Hepatocyte (in vitro differentiated cells): ENCODE data around the gene AK2. TPM values are rescaled to one million over a fixed set of nuclear protein-coding genes. Genes with fewer than 3 reads are reported as not detected.

Experiments used
- DNase-seq: peaks from one replicate; pipeline ENCODE4 v3.0.0-alpha.2; 2016; ENCODE audit warnings: low spot score
- H2AFZ ChIP-seq: fragments of 200-600 bp; sonication (generic); 2 replicates; pipeline ENCODE4 v1.6.0; 2016; ENCODE audit warnings: antibody characterized with exemption, mild to moderate bottlenecking
- H3K27ac ChIP-seq: fragments of 200-600 bp; sonication (generic); 2 replicates; pipeline ENCODE4 v1.5.1; 2016; ENCODE audit warnings: mild to moderate bottlenecking
- H3K27me3 ChIP-seq: fragments of 200-600 bp; sonication (generic); 2 replicates; pipeline ENCODE4 v1.6.1; 2016
- H3K36me3 ChIP-seq: fragments of 200-600 bp; sonication (generic); replicated peaks from 2 replicates; pipeline ENCODE4 v1.5.1; 2016; ENCODE audit warnings: low read depth; ENCODE audit not compliant: insufficient read depth
- H3K4me1 ChIP-seq: fragments of 200-600 bp; sonication (generic); 2 replicates; pipeline ENCODE4 v1.5.1; 2016; ENCODE audit warnings: mild to moderate bottlenecking, moderate library complexity; ENCODE audit not compliant: insufficient read depth
- H3K4me2 ChIP-seq: fragments of 200-600 bp; sonication (generic); 2 replicates; pipeline ENCODE4 v1.6.0; 2016
- H3K4me3 ChIP-seq: fragments of 200-600 bp; sonication (generic); 2 replicates; pipeline ENCODE4 v1.5.1; 2016; ENCODE audit warnings: mild to moderate bottlenecking
- H3K79me2 ChIP-seq: fragments of 200-600 bp; sonication (generic); 2 replicates; pipeline ENCODE4 v1.6.0; 2017; ENCODE audit warnings: mild to moderate bottlenecking
- H3K9me2 ChIP-seq: fragments of 200-600 bp; sonication (generic); replicated peaks from 2 replicates; pipeline ENCODE4 v1.6.0; 2017; ENCODE audit warnings: mild to moderate bottlenecking; ENCODE audit not compliant: insufficient read depth
- H3K9me3 ChIP-seq: fragments of 200-600 bp; sonication (generic); 2 replicates; pipeline ENCODE4 v1.5.1; 2016; ENCODE audit warnings: low read depth, mild to moderate bottlenecking
- H4K20me1 ChIP-seq: fragments of 200-600 bp; sonication (generic); 2 replicates; pipeline ENCODE4 v1.6.0; 2016; ENCODE audit warnings: mild to moderate bottlenecking; ENCODE audit not compliant: insufficient read depth, poor library complexity, severe bottlenecking
- CTCF ChIP-seq: fragments of 200-600 bp; sonication (generic); IDR thresholded peaks from 2 replicates; pipeline ENCODE4 v1.5.1; 2016; ENCODE audit warnings: antibody characterized with exemption, mild to moderate bottlenecking; ENCODE audit not compliant: poor library complexity
- EZH2 ChIP-seq: fragments of 200-600 bp; sonication (generic); IDR thresholded peaks from 2 replicates; pipeline ENCODE4 v1.6.1; 2016; ENCODE audit warnings: antibody characterized with exemption, mild to moderate bottlenecking, borderline replicate concordance
- EZH2phosphoT487 ChIP-seq: fragments of 200-600 bp; sonication (generic); IDR thresholded peaks from one replicate; pipeline ENCODE4 v1.6.1; 2018; ENCODE audit warnings: antibody characterized with exemption, mild to moderate bottlenecking, low read depth, moderate library complexity; ENCODE audit not compliant: unreplicated experiment, severe bottlenecking
- WGBS: methylation state at CpG from one replicate; pipeline ENCODE4 v1.1.6; 2016; ENCODE audit warnings: low lambda C conversion rate; ENCODE audit errors: missing lambda C conversion rate; 5-methylcytosine and 5-hydroxymethylcytosine counted together
- polyA plus RNA-seq: library from polyadenylated mRNA; unstranded; fragments of >200 nt; fragmentation: Nextera tagmentation; extraction: Ambion mirVana; gene quantifications from 2 replicates; pipeline ENCODE4 v1.2.1, GENCODE V29; 2016
- total RNA-seq: library from RNA; depleted of rRNA; stranded (reverse); fragments of >200 nt; gene quantifications from 2 replicates; pipeline ENCODE4 v1.2.3, GENCODE V29; 2014

Gene AK2
- total and polyA plus RNA-seq, 2 experiments from 2014 or later, result 120 to 147 TPM

- Histone ChIP-seq H3K27me3 (no peaks in the 10 kb centered on the region), H3K27ac (no peak overlapping the region), H3K4me2 (peak overlapping the region; percentile 84), H3K9me2 (no peaks in the 10 kb centered on the region), H3K9me3 (no peaks in the 10 kb centered on the region), H4K20me1 (no peaks in the 10 kb centered on the region), H3K36me3 (no peaks in the 10 kb centered on the region), H2AFZ (peak overlapping the region; percentile 71), H3K4me3 (no peak overlapping the region), H3K79me2 (no peaks in the 10 kb centered on the region), H3K4me1 (peaks cover 4% of the 10 kb centered on the region)
- TF ChIP-seq EZH2 (no peak), EZH2phosphoT487 (no peak), CTCF (no peak)
- 61% methylated on average over 6 of the region's 6 CpGs for WGBS
- DNase-seq, result no peak
Observed at GRCh38 chr1:33080373-33080772, 43.7 kb upstream of the AK2 start.

- Histone ChIP-seq H3K36me3 (no peaks in the 10 kb centered on the region), H3K9me3 (no peaks in the 10 kb centered on the region), H3K79me2 (no peaks in the 10 kb centered on the region), H3K9me2 (no peaks in the 10 kb centered on the region), H2AFZ (no peak overlapping the region), H3K4me1 (peaks cover 4% of the 10 kb centered on the region), H3K27me3 (no peaks in the 10 kb centered on the region), H3K4me2 (no peak overlapping the region), H4K20me1 (no peaks in the 10 kb centered on the region), H3K4me3 (no peak overlapping the region), H3K27ac (no peak overlapping the region)
- WGBS, result 45% methylated on average over 1 of the region's 1 CpG
- TF ChIP-seq EZH2, result no peak
- no peak for DNase-seq
Observed at GRCh38 chr1:33078030-33078591, 41.4 kb upstream of the AK2 start.

- no peaks in the 10 kb centered on the region for H3K9me2 ChIP-seq
- WGBS, result 71% methylated on average over 4 of the region's 4 CpGs
- DNase-seq, result no peak
- H3K79me2 ChIP-seq, result no peaks in the 10 kb centered on the region
- H2AFZ ChIP-seq, result no peak overlapping the region
- TF ChIP-seq EZH2, result no peak
- TF ChIP-seq CTCF, result no peak
- no peak for TF ChIP-seq EZH2phosphoT487
- no peaks in the 10 kb centered on the region for H4K20me1 ChIP-seq
- no peaks in the 10 kb centered on the region for H3K36me3 ChIP-seq
- no peaks in the 10 kb centered on the region for H3K4me1 ChIP-seq
- H3K27ac ChIP-seq, result no peak overlapping the region
- no peaks in the 10 kb centered on the region for H3K27me3 ChIP-seq
- no peak overlapping the region for H3K4me3 ChIP-seq
- no peak overlapping the region for H3K4me2 ChIP-seq
- no peaks in the 10 kb centered on the region for H3K9me3 ChIP-seq
Observed at GRCh38 chr1:33074193-33074945, 37.7 kb upstream of the AK2 start.

- H3K79me2 ChIP-seq, result no peaks in the 10 kb centered on the region
- H2AFZ ChIP-seq, result no peak overlapping the region
- H3K36me3 ChIP-seq, result no peaks in the 10 kb centered on the region
- H3K9me3 ChIP-seq, result no peaks in the 10 kb centered on the region
- H3K4me2 ChIP-seq, result no peak overlapping the region
- DNase-seq, result no peak
- no peak overlapping the region for H3K27ac ChIP-seq
- H3K9me2 ChIP-seq, result no peaks in the 10 kb centered on the region
- no peaks in the 10 kb centered on the region for H3K4me1 ChIP-seq
- H3K27me3 ChIP-seq, result no peaks in the 10 kb centered on the region
- 85% methylated on average over 2 of the region's 2 CpGs for WGBS
- no peaks in the 10 kb centered on the region for H4K20me1 ChIP-seq
- TF ChIP-seq CTCF (no peak), EZH2 (no peak), EZH2phosphoT487 (no peak)
- no peak overlapping the region for H3K4me3 ChIP-seq
Observed at GRCh38 chr1:33072707-33073106, 36.0 kb upstream of the AK2 start.
